ENCODE data around the gene ARHGAP26.

ARHGAP26 gene

GRCh38 chr5:143222287-143223231 is 452.4 kb downstream of the ARHGAP26 start:
- H3K4me3 ChIP-seq (ENCODE audit: low read depth, low read length) = peak overlapping the region; percentile 12; the same call in 1 of the 2 replicates
- no peak for TF ChIP-seq CTCF (IDR thresholded peaks at IDR 0.05; ENCODE audit: low read depth, low read length, missing control alignments)
- no peak for DNase-seq (ENCODE audit: low read depth)

- no peak overlapping the region for H3K4me3 ChIP-seq (ENCODE audit: low read depth, low read length)
- no peak for TF ChIP-seq CTCF (IDR thresholded peaks at IDR 0.05; ENCODE audit: low read depth, low read length, missing control alignments)
- no peak for DNase-seq (ENCODE audit: low read depth)
Measured at GRCh38 chr5:143224672-143225071, 454.5 kb downstream of the ARHGAP26 start.

- no peak for DNase-seq (ENCODE audit: low read depth)
- no peak for TF ChIP-seq CTCF (IDR thresholded peaks at IDR 0.05; ENCODE audit: low read depth, low read length, missing control alignments)
- no peak overlapping the region for H3K4me3 ChIP-seq (ENCODE audit: low read depth, low read length)
Measured at GRCh38 chr5:143225511-143225910, 455.3 kb downstream of the ARHGAP26 start.

GRCh38 chr5:143226361-143226760 is 456.2 kb downstream of the ARHGAP26 start:
- DNase-seq (ENCODE audit: low read depth) = no peak
- H3K4me3 ChIP-seq (ENCODE audit: low read depth, low read length) = no peak overlapping the region
- no peak for TF ChIP-seq CTCF (IDR thresholded peaks at IDR 0.05; ENCODE audit: low read depth, low read length, missing control alignments)

- TF ChIP-seq CTCF (IDR thresholded peaks at IDR 0.05; ENCODE audit: low read depth, low read length, missing control alignments) = no peak
- DNase-seq (ENCODE audit: low read depth) = no peak
- H3K4me3 ChIP-seq (ENCODE audit: low read depth, low read length) = no peak overlapping the region
Measured at GRCh38 chr5:143226872-143227271, 456.7 kb downstream of the ARHGAP26 start.

- TF ChIP-seq CTCF (IDR thresholded peaks at IDR 0.05; ENCODE audit: low read depth, low read length, missing control alignments) = no peak
- no peak overlapping the region for H3K4me3 ChIP-seq (ENCODE audit: low read depth, low read length)
- no peak for DNase-seq (ENCODE audit: low read depth)
Measured at GRCh38 chr5:143227301-143227700, 457.1 kb downstream of the ARHGAP26 start.
